Measurements from ENCODE around the gene TTC12. TPM values are rescaled to one million over a fixed set of nuclear protein-coding genes. Genes with fewer than 3 reads are reported as not detected.

The TTC12 gene
- total and polyA plus RNA-seq, 2 donors (not counting 1 experiment from before 2014, with no cell fraction given): 9.0 to 47.3 TPM

DNA sequence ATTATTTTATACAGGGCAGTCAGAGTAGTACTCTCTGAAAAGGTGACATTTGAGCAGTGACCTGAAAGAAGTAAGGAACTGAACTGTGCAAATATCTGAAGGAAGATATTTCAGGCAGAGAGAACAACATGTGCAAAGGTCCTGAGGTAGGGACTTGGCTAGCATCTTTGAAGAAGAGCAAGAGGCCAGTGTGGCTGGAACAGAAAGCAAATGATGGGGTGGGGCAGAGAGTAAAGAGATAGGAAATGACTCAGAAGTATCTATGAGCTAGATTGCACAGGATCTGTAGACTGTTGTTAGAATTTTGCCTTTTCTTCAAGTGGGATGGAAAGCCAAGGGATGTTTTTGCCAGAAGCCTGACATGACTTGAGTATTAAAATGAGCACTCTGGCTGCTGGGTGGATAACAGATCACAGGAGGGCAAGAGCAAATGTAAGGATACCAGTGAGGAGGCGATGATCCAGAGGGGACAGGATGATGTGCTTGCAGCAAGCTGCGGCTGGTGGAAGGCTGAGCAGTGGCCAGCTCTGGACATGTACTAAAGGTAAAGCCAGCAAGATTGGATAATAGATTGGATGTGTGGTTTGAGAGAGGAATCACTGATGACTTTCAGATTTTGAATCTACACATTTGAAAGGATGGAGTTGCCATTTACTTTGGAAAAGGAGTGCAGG lies 33.2 kb upstream of the TTC12 start:
- Histone ChIP-seq H4K20me1 (ENCODE audit: control insufficient read depth, insufficient read depth, low read length, poor library complexity, severe bottlenecking) (no peaks in the 10 kb centered on the region), H3K9ac (ENCODE audit: low read length) (no peak overlapping the region), H3K36me3 (replicated peaks in 1 of 2; ENCODE audit: control extremely low read depth in 1 of 2, control insufficient read depth in 1 of 2, extremely low read depth in 1 of 2, insufficient read depth in 2 of 2, low read length in 1 of 2) (no peaks in the 10 kb centered on the region), H3K4me3 (ENCODE audit: control extremely low read depth in 1 of 5, extremely low read depth in 1 of 5, insufficient read depth in 1 of 5, low read depth in 2 of 5, low read length in 4 of 5) (no peak overlapping the region), H3K27me3 (replicated peaks in 1 of 4; ENCODE audit: control extremely low read depth in 1 of 4, control insufficient read depth in 3 of 4, insufficient read depth in 4 of 4, low read length in 3 of 4) (peaks cover 0 to under 1% (median 0%) of the 10 kb centered on the region in 4 experiments), H3K4me1 (ENCODE audit: control insufficient read depth in 2 of 2, insufficient read depth in 2 of 2, low read length in 2 of 2) (no peaks in the 10 kb centered on the region), H3K4me2 (replicated peaks; ENCODE audit: low read depth, low read length, poor library complexity, severe bottlenecking) (no peak overlapping the region), H3K79me2 (ENCODE audit: control insufficient read depth, insufficient read depth, low read length) (no peaks in the 10 kb centered on the region), H2AFZ (ENCODE audit: insufficient read depth, low read depth, low read length, poor library complexity, severe bottlenecking) (no peak overlapping the region), H3K9me3 (ENCODE audit: control extremely low read depth in 1 of 3, control insufficient read depth in 2 of 3, insufficient read depth in 1 of 3, low read length in 2 of 3) (no peaks in the 10 kb centered on the region), H3K27ac (ENCODE audit: low read length in 2 of 2) (no peak overlapping the region)
- POLR2A ChIA-PET: no interaction called here
- intact Hi-C loops (cut with micrococcal nuclease): no loop called here
- no peaks in the 10 kb centered on the region for H3K4me1 Mint-ChIP-seq
- ATAC-seq (ENCODE audit: low read depth) (no peak), DNase-seq (no peak)
- H3K27ac Mint-ChIP-seq: no peak overlapping the region
- no peaks in the 10 kb centered on the region for H3K27me3 Mint-ChIP-seq
- no peak overlapping the region for H3K4me3 Mint-ChIP-seq
- H3K9me3 Mint-ChIP-seq (ENCODE audit: insufficient read depth): no peaks in the 10 kb centered on the region
- CTCF ChIA-PET: interaction anchor here (1.2 kb wide), 1 partner anchor 8 kb away, joined by 3 read pairs; no protein-coding TSS in a partner anchor
- WGBS (ENCODE audit: insufficient coverage): 95% methylated on average over 2 of the region's 2 CpGs
- TF ChIP-seq EZH2 (IDR thresholded peaks at IDR 0.05; ENCODE audit: borderline replicate concordance, insufficient read depth, low read depth, low read length, poor library complexity, severe bottlenecking): no peak
- TF ChIP-seq, protein P1, sequence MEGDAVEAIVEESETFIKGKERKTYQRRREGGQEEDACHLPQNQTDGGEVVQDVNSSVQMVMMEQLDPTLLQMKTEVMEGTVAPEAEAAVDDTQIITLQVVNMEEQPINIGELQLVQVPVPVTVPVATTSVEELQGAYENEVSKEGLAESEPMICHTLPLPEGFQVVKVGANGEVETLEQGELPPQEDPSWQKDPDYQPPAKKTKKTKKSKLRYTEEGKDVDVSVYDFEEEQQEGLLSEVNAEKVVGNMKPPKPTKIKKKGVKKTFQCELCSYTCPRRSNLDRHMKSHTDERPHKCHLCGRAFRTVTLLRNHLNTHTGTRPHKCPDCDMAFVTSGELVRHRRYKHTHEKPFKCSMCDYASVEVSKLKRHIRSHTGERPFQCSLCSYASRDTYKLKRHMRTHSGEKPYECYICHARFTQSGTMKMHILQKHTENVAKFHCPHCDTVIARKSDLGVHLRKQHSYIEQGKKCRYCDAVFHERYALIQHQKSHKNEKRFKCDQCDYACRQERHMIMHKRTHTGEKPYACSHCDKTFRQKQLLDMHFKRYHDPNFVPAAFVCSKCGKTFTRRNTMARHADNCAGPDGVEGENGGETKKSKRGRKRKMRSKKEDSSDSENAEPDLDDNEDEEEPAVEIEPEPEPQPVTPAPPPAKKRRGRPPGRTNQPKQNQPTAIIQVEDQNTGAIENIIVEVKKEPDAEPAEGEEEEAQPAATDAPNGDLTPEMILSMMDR (IDR thresholded peaks at IDR 0.05): no peak

DNA sequence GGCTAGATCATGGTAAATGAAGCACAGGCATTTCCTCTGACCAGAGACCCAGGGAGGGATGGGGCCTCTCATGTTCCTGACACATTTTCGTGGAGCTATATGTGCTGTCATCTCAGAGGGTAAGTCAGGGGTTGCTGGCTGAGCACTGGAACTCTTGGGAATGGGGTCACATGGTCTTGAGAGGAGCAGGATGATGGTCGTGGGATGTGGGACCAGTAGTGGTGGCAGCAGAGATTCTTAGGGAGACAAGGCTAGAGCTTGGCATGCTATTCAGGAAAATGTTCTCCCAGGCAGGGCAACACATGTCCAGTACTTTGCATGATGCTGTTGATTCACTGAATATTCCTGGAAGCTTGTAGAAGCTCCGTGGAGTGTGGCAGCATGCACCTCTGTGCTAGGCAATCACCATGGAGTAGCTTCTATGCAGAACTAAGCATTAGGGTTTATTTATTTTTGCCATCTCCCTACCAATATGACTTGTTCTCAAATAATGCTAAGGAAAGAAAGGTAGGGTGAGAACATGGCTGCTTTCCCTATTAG lies 31.4 kb upstream of the TTC12 start:
- Histone ChIP-seq H2AFZ (ENCODE audit: insufficient read depth, low read depth, low read length, poor library complexity, severe bottlenecking) (no peak overlapping the region), H3K4me3 (ENCODE audit: control extremely low read depth in 1 of 5, extremely low read depth in 1 of 5, insufficient read depth in 1 of 5, low read depth in 2 of 5, low read length in 4 of 5) (no peak overlapping the region), H3K27ac (ENCODE audit: low read length in 2 of 2) (no peak overlapping the region), H3K36me3 (replicated peaks in 1 of 2; ENCODE audit: control extremely low read depth in 1 of 2, control insufficient read depth in 1 of 2, extremely low read depth in 1 of 2, insufficient read depth in 2 of 2, low read length in 1 of 2) (no peaks in the 10 kb centered on the region), H3K79me2 (ENCODE audit: control insufficient read depth, insufficient read depth, low read length) (no peaks in the 10 kb centered on the region), H4K20me1 (ENCODE audit: control insufficient read depth, insufficient read depth, low read length, poor library complexity, severe bottlenecking) (no peaks in the 10 kb centered on the region), H3K27me3 (replicated peaks in 1 of 4; ENCODE audit: control extremely low read depth in 1 of 4, control insufficient read depth in 3 of 4, insufficient read depth in 4 of 4, low read length in 3 of 4) (peaks cover 0 to 3% (median 0%) of the 10 kb centered on the region in 4 experiments), H3K9me3 (ENCODE audit: control extremely low read depth in 1 of 3, control insufficient read depth in 2 of 3, insufficient read depth in 1 of 3, low read length in 2 of 3) (no peaks in the 10 kb centered on the region), H3K4me2 (replicated peaks; ENCODE audit: low read depth, low read length, poor library complexity, severe bottlenecking) (no peak overlapping the region), H3K4me1 (ENCODE audit: control insufficient read depth in 2 of 2, insufficient read depth in 2 of 2, low read length in 2 of 2) (no peaks in the 10 kb centered on the region), H3K9ac (ENCODE audit: low read length) (no peak overlapping the region)
- CTCF ChIA-PET: no interaction called here
- H3K9me3 Mint-ChIP-seq (ENCODE audit: insufficient read depth): no peaks in the 10 kb centered on the region
- TF ChIP-seq, protein P1 (IDR thresholded peaks at IDR 0.05): no peak
- no peak for TF ChIP-seq EZH2 (IDR thresholded peaks at IDR 0.05; ENCODE audit: borderline replicate concordance, insufficient read depth, low read depth, low read length, poor library complexity, severe bottlenecking)
- WGBS (ENCODE audit: insufficient coverage): 81% methylated on average over 2 of the region's 3 CpGs
- DNase-seq: no peak
- peaks cover 8% of the 10 kb centered on the region for H3K27me3 Mint-ChIP-seq
- POLR2A ChIA-PET: no interaction called here
- no peak for ATAC-seq (ENCODE audit: low read depth)
- no peaks in the 10 kb centered on the region for H3K4me1 Mint-ChIP-seq
- H3K27ac Mint-ChIP-seq: no peak overlapping the region
- H3K4me3 Mint-ChIP-seq: no peak overlapping the region
- intact Hi-C loops (cut with micrococcal nuclease): no loop called here

Measured in B cell (primary cell).